ENCODE measurements around the gene FCRL4.
"Not testable (repeated sequence)": the region's sequence is repeated elsewhere in the genome, so short reads cannot be mapped to it uniquely, and the experiment has no call there.

The FCRL4 gene

GRCh38 chr1:157562515-157562914 lies 35.4 kb downstream of the FCRL4 start:
- TF ChIP-seq CTCF (IDR thresholded peaks at IDR 0.05; ENCODE audit: insufficient read depth, low read depth, low read length, missing control alignments) = no peak
- H3K4me3 ChIP-seq (ENCODE audit: low read length) = no peak overlapping the region
- DNase-seq (ENCODE audit: low read depth) = no peak

- TF ChIP-seq CTCF (IDR thresholded peaks at IDR 0.05; ENCODE audit: insufficient read depth, low read depth, low read length, missing control alignments) = no peak
- H3K4me3 ChIP-seq (ENCODE audit: low read length) = no peak overlapping the region
- DNase-seq (ENCODE audit: low read depth) = no peak
These were observed 39.8 kb downstream of the FCRL4 start for GRCh38 chr1:157558119-157558518.

GRCh38 chr1:157551694-157552693 lies 45.9 kb downstream of the FCRL4 start, which contains the start of gene FCRL5:
TSS of gene FCRL5 (minus strand) at chr1:157552515. CDS start at chr1:157552362, 153 bp downstream.
- TF ChIP-seq CTCF (IDR thresholded peaks at IDR 0.05; ENCODE audit: insufficient read depth, low read depth, low read length, missing control alignments) = no peak
- no peak for DNase-seq (ENCODE audit: low read depth)
- no peak within 1 kb of the TSS for H3K4me3 ChIP-seq (ENCODE audit: low read length)

- not testable (repeated sequence) for DNase-seq (ENCODE audit: low read depth); H3K4me3 ChIP-seq (ENCODE audit: low read length)
These were observed 49.8 kb downstream of the FCRL4 start for GRCh38 chr1:157548081-157548480.

GRCh38 chr1:157542676-157543075 lies 55.2 kb downstream of the FCRL4 start:
- TF ChIP-seq CTCF (IDR thresholded peaks at IDR 0.05; ENCODE audit: insufficient read depth, low read depth, low read length, missing control alignments) = no peak

GRCh38 chr1:157540852-157541251 lies 57.0 kb downstream of the FCRL4 start:
- no peak for TF ChIP-seq CTCF (IDR thresholded peaks at IDR 0.05; ENCODE audit: insufficient read depth, low read depth, low read length, missing control alignments)
- peak; percentile 3 for DNase-seq (ENCODE audit: low read depth)
- H3K4me3 ChIP-seq (ENCODE audit: low read length) = no peak overlapping the region

More at GRCh38 chr1:157542676-157543075, 55.2 kb downstream of the FCRL4 start:
- no peak overlapping the region for H3K4me3 ChIP-seq (ENCODE audit: low read length)
- DNase-seq (ENCODE audit: low read depth) = no peak

- no peak for TF ChIP-seq CTCF (IDR thresholded peaks at IDR 0.05; ENCODE audit: insufficient read depth, low read depth, low read length, missing control alignments)
- H3K4me3 ChIP-seq (ENCODE audit: low read length) = no peak overlapping the region
- no peak for DNase-seq (ENCODE audit: low read depth)
These were observed 57.6 kb downstream of the FCRL4 start for GRCh38 chr1:157540160-157540748.

All from epithelial cell of esophagus (primary cell).